ENCODE measurements around the gene OR10H3. TPM values are rescaled to one million over a fixed set of nuclear protein-coding genes. Genes with fewer than 3 reads are reported as not detected.

Gene OR10H3
- total and polyA plus RNA-seq, 2 of the 8 experiments (the other 6 are each of a cell fraction or from before 2014, with no cell fraction given), result not detected

GRCh38 chr19:15717809-15718208 is 20.0 kb upstream of the OR10H3 start:
- Histone ChIP-seq H3K23ac (ENCODE audit: insufficient read length) (no peak overlapping the region), H4K91ac (replicated peaks; ENCODE audit: insufficient read length, low read length) (no peak overlapping the region), H2BK15ac (ENCODE audit: low read length) (no peak overlapping the region), H3K27ac (ENCODE audit: low read depth, low read length) (no peak overlapping the region), H4K8ac (ENCODE audit: extremely low read depth, insufficient read depth, low read length) (no peak overlapping the region), H2BK5ac (ENCODE audit: low read depth, low read length) (no peak overlapping the region), H2BK20ac (ENCODE audit: low read length) (no peak overlapping the region), H4K5ac (ENCODE audit: insufficient read length, low read depth, low read length) (no peak overlapping the region), H3K27me3 (replicated peaks in 1 of 4; ENCODE audit: control insufficient read depth in 3 of 4, extremely low read depth in 1 of 4, insufficient read depth in 3 of 4, low read length in 3 of 4) (no peaks in the 10 kb centered on the region), H3K36me3 (ENCODE audit: control insufficient read depth in 2 of 4, insufficient read depth in 4 of 4, low read length in 3 of 4) (no peaks in the 10 kb centered on the region), H3K9me3 (ENCODE audit: insufficient read depth in 2 of 2, low read depth in 1 of 2, low read length in 1 of 2) (peaks cover 70 to 74% of the 10 kb centered on the region in 2 experiments), H2BK120ac (replicated peaks; ENCODE audit: low read depth, low read length) (no peak overlapping the region), H3K4me3 (ENCODE audit: extremely low read depth in 1 of 4, insufficient read depth in 2 of 4, low read depth in 3 of 4, low read length in 4 of 4) (no peak overlapping the region), H3K79me1 (ENCODE audit: low read depth, low read length) (no peaks in the 10 kb centered on the region), H3K9ac (replicated peaks in 1 of 4; ENCODE audit: extremely low read depth in 1 of 4, low read depth in 3 of 4, low read length in 3 of 4) (no peak overlapping the region), H2AK5ac (ENCODE audit: low read depth, low read length) (no peak overlapping the region), H2BK12ac (ENCODE audit: low read depth, low read length) (no peak overlapping the region), H3K56ac (replicated peaks; ENCODE audit: insufficient read length, low read depth, low read length) (no peak overlapping the region), H3K18ac (ENCODE audit: extremely low read depth, low read length) (no peak overlapping the region), H3K4me1 (replicated peaks in 1 of 4; ENCODE audit: control insufficient read depth in 3 of 4, insufficient read depth in 4 of 4, low read length in 3 of 4) (no peaks in the 10 kb centered on the region), H3K4me2 (ENCODE audit: insufficient read depth in 1 of 2, low read depth in 2 of 2, low read length in 2 of 2) (no peak overlapping the region), H3K4ac (replicated peaks; ENCODE audit: insufficient read length, low read depth, low read length) (no peak overlapping the region), H3K23me2 (ENCODE audit: low read depth, low read length) (no peaks in the 10 kb centered on the region), H2AFZ (ENCODE audit: low read length) (no peak overlapping the region), H4K20me1 (replicated peaks in 1 of 2; ENCODE audit: control insufficient read depth in 1 of 2, insufficient read depth in 2 of 2, low read length in 2 of 2) (no peaks in the 10 kb centered on the region), H3K14ac (ENCODE audit: insufficient read length) (no peak overlapping the region), H3K79me2 (ENCODE audit: control insufficient read depth in 1 of 2, insufficient read depth in 2 of 2, low read length in 2 of 2) (no peaks in the 10 kb centered on the region)
- 77% methylated on average over 6 of the region's 6 CpGs; no CpG with 5 or more reads in 1 of the 2 experiments for WGBS, 2 experiments (ENCODE audit: extremely low coverage in 1 of 2, insufficient coverage in 1 of 2, insufficient read length in 1 of 2, insufficient replicate concordance in 2 of 2, low coverage in 1 of 2, low lambda C conversion rate in 2 of 2, missing lambda C conversion rate in 1 of 2)
- TF ChIP-seq CHD2 (IDR thresholded peaks at IDR 0.05; ENCODE audit: low read length) (no peak), CTBP2 (IDR thresholded peaks at IDR 0.05; ENCODE audit: borderline replicate concordance, insufficient read depth, insufficient read length, low read length) (no peak), CEBPB (IDR thresholded peaks at IDR 0.05; ENCODE audit: low read depth, low read length) (no peak), HDAC6 (IDR thresholded peaks at IDR 0.05; ENCODE audit: low read depth, low read length) (no peak), MAX (IDR thresholded peaks at IDR 0.05) (no peak), TCF12 (IDR thresholded peaks at IDR 0.05; ENCODE audit: low read depth, low read length) (no peak), POU5F1 (IDR thresholded peaks at IDR 0.05; ENCODE audit: low read depth, low read length) (no peak), TEAD4 (IDR thresholded peaks at IDR 0.05; ENCODE audit: low read depth, low read length) (no peak), CREB1 (IDR thresholded peaks at IDR 0.05) (no peak), RAD21 (IDR thresholded peaks at IDR 0.05 in 1 of 2, conservative IDR thresholded peaks at IDR 0.05 in 1 of 2; ENCODE audit: low read depth in 2 of 2, low read length in 2 of 2) (no peak), TAF1 (IDR thresholded peaks at IDR 0.05; ENCODE audit: low read depth, low read length) (no peak), USF2 (IDR thresholded peaks at IDR 0.05; ENCODE audit: low read length) (no peak)
- TF ChIP-seq, protein P1, sequence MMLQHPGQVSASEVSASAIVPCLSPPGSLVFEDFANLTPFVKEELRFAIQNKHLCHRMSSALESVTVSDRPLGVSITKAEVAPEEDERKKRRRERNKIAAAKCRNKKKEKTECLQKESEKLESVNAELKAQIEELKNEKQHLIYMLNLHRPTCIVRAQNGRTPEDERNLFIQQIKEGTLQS (IDR thresholded peaks at IDR 0.05; ENCODE audit: insufficient read depth, low read depth, low read length), result no peak
- no peak for FAIRE-seq
- no peak for DNase-seq (ENCODE audit: low read depth in 1 of 2, low spot score in 2 of 2)
- ChIA-PET CTCF (ENCODE audit: partially characterized antibody) (no interaction called here), POLR2A (ENCODE audit: partially characterized antibody) (no interaction called here)
